Mammary epithelial cell (primary cell): ENCODE measurements around the gene HSPA1B.
"Not testable (repeated sequence)": the region's sequence is repeated elsewhere in the genome, so short reads cannot be mapped to it uniquely, and the experiment has no call there.

ENCODE experiments used
- EZH2 ChIP-seq: IDR thresholded peaks from 2 replicates; pipeline ENCODE4 v1.6.1; 2012; ENCODE audit warnings: low read length, inconsistent platforms, borderline replicate concordance
- TF ChIP-seq, protein P1 (sequence below), 2 donors: IDR thresholded peaks in 1 of 2; conservative IDR thresholded peaks in 1 of 2; 2 replicates each; pipeline ENCODE4 v1.5.1; 2011 to 2012; ENCODE audit warnings: inconsistent platforms in 2 of 2, low read length in 2 of 2, mild to moderate bottlenecking in 2 of 2, control low read depth in 1 of 2, low read depth in 1 of 2; ENCODE audit not compliant: insufficient read depth in 1 of 2; ENCODE audit errors: extremely low read depth in 1 of 2

DNA sequence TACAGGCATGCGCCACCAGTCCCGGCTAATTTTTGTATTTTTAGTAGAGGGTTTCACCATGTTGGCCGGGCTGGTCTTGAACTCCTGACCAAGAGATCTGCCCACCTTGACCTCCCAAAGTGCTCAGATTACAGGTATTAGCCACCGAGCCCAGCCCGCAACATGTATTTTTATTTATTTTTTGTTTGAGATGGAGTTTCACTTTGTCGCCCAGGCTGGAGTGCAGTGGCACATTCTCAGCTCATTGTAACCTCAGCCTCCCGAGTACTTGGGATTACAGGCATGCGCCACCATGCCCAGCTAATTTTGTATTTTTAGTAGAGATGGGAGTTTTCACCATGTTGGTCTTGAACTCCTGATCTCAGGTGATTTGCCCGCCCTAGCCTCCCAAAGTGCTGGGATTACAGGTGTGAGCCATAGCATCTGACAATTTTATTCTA lies 10.6 kb downstream of the HSPA1B start:
- TF ChIP-seq, protein P1, sequence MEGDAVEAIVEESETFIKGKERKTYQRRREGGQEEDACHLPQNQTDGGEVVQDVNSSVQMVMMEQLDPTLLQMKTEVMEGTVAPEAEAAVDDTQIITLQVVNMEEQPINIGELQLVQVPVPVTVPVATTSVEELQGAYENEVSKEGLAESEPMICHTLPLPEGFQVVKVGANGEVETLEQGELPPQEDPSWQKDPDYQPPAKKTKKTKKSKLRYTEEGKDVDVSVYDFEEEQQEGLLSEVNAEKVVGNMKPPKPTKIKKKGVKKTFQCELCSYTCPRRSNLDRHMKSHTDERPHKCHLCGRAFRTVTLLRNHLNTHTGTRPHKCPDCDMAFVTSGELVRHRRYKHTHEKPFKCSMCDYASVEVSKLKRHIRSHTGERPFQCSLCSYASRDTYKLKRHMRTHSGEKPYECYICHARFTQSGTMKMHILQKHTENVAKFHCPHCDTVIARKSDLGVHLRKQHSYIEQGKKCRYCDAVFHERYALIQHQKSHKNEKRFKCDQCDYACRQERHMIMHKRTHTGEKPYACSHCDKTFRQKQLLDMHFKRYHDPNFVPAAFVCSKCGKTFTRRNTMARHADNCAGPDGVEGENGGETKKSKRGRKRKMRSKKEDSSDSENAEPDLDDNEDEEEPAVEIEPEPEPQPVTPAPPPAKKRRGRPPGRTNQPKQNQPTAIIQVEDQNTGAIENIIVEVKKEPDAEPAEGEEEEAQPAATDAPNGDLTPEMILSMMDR (conservative IDR thresholded peaks at IDR 0.05 in 1 of 2, IDR thresholded peaks at IDR 0.05 in 1 of 2; ENCODE audit: extremely low read depth in 1 of 2, insufficient read depth in 1 of 2, low read depth in 1 of 2, low read length in 2 of 2): not testable (repeated sequence)
- TF ChIP-seq EZH2: not testable (repeated sequence)
